HG03469 (cell line): ENCODE results near the gene CLEC2B.

Source experiments
- ATAC-seq: cut with Tn5 transposase; IDR thresholded peaks from one replicate; pipeline ENCODE4 v1.9.1; 2021; ENCODE audit warnings: mild to moderate bottlenecking, moderate library complexity, moderate number of reproducible peaks; ENCODE audit not compliant: unreplicated experiment

Gene CLEC2B

DNA sequence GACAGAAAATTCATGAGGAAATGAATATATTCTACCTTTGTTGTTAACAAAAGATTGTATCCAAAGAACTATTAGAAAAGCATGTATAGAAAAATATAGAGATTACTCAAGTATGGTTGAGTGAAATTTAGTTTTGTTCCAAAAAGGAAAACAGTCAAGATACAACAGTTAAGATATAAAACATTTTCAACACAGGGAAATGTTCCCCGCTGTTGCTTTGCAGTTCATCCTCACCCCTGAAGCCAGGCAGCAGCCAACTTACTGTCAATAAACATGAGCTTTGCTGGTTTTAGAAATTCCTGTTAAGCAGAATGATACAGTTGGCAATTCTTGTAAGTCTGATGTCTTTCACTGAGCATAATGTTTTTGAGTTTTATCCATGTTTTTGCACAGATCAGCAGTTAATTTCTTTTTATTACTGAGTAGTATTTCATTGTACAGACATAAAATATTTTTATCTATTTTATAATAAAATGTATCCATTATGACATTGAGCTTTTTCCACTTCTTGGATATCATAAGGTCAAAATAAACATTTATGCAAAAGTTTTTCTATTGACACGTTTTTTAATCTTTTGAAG, 1.2 kb upstream of the CLEC2B start:
- no peak for ATAC-seq

DNA sequence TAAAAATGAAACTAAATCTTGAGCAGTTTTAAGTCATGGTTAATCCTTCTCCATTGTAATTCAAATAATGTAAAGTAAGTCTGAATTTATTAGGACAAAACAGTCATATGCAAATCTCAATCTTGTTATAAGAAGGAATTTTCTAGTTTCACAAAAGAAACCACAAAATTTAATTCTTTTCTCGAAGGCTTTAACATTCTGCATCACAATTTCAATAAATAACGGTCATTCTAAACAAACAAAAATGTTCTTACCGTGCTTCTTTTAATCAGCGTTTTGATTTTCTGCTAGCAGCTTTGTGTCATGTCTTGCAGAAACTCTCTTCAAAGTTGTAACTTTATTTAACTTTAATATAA, 225 bp downstream of the CLEC2B start:
- no peak for ATAC-seq

DNA sequence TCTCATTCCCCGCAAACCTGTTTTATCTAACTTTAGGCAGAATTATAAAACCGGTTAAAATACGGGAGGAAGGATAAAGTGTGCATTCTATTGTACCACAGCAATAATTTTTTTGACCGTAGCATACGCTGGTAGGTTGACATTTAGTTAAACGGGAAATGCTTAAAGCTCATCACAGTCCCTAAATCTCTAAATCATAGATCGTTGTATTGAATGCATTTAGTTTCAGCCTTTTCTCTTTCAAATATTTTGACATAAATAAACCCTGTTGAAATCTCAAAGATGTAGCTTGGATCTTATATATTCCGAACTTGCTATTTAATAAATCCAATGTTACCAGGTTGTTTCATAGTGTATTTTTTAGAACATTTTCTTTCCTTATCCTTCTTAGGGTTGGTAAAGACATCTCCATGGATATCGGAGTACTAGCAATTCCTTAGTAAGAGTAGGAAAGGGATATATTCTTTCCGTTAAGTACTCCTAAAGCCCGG, 798 bp downstream of the CLEC2B start:
- ATAC-seq: no peak

DNA sequence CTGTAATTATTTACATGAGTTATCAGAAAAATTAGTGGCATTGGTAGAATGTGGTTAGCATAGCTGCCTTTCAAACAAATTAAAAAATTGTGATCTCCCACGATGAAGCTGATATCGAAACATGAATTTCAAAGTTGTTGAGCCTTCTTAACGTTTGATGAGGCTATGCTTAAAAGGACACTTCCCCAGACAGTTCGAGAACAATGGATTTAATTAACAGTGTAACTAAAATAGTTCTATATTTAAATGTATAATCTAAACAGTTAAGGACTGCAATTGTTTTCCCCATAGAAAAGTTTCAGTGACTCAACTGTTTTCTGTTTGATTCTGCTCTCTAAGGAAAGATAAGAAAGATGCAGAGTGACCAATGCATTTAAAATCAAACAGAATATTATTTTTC, 1.6 kb downstream of the CLEC2B start:
- no peak for ATAC-seq

DNA sequence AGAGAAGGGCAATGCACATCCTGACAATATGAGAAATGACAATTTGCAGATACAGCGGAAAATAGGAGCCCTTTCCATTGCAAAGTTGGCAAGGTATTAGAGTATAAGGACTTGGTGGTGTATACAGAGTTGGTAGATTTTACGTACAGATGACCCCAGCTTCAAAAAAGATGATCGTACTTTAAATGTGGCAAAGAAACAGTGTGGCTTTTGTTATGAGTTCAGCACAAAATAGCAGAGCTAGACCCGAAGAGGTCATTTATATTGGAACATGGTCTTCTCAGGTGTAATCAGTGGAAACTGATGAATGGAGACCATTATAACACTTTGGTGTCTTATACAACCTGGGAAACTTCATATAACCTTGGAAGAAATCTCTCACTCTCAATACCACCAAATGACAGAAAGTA, 2.3 kb downstream of the CLEC2B start:
- ATAC-seq: no peak

DNA sequence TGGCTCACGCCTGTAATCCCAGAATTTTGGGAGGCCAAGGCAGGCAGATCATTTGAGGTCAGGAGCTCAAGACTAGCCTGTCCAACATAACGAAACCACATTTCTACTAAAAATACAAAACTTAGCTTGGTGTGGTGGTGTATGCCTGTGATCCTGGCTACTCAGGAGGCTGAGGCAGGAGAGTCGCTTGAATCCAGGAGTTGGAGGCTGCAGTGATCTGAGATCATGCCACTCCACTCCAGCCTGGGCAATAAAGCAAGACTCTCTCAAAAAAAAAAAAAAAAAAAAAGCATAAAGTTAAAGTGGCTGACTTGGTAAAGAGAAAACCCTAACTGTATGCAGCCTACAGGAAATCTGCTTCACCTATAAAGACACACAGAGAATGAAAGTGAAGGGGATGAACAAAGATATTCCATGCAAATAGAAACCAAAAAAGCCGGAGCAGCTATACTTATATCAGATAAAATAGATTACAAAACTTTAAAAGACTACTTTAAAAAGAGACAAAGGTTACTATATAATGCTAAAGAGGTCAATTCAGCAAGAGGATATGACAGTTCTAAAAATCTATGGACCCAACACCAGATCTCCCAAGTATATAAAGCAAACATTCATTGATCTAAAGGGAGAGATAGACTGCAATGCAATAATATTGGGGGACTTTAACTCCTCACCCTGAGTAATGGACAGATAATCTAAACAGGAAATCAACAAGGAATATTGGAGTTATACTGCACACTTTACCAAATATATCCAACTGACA, 4.1 kb downstream of the CLEC2B start:
- ATAC-seq: no peak

DNA sequence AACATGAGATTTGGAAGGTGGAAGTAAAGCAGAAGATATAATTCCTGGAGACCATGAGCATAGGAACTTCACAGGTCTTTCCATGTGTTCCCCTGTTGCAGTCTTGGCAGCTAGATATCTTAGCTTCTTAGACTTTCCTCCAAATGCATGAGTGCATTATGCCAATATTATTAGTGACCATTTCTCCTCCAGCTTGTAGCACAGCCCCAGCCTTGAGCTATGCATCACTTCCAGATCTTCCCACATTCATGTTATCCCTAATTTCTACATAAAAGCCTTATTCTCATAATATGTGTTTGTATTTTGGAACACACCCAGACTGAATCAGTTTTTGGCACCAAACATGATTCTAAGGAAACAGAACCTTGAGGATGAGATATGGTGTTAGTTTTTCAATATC, 11.0 kb downstream of the CLEC2B start:
- no peak for ATAC-seq

DNA sequence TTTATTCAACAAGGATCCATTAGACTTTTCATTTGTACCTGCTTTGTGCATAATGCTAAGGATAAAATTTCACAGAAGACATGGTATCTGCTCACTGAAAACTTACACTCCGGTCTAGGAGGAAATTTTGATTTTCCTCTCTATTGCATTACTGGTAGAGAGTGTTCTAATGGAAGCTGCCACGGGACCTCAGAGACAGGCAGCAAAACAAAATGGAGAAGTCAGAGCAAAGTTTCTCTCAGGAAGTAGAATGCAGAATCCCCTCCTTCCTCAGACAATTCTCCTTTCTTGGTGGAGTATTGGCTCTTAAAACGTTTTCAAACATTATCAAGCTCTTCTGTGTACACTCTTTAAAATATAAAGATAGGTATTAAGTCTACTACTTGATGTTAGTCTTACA, 12.3 kb downstream of the CLEC2B start:
- no peak for ATAC-seq

DNA sequence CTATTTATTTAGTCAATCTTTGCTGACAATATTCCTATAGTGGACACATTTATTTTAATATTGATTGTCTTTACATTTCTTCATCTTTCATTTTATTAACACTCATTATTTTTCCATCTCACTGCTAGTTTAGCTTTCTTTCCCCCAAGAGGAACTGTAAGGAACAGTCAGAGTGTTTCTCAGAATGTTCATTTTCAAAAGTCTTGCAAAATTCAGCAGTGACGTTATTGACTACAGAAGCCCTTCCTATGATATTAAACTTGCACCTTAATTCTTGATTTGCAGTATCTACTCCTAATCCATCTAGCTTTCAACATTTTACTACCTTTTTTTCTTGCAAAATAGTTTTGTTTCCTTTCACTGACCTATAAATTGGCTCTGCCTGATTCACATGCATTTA, 13.0 kb downstream of the CLEC2B start:
- ATAC-seq: no peak

DNA sequence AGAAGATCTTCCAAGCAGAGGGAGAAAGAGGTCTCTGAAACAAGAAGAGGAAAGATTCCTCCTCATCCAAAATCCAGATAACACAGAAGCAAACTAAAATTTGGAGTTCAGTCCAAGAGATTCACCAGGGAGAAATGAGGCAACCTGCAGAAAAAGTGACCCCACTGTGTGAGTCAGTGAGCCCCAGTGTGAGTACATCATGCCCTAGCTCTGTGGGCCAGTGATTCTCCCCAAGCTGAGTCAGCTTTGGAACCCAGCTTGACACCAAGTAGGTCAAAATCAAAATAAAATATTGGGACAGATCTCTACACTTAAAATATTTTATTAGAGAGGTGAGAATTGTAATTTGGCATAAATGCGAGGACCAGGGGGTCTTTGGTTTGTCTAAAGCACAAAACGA, 17.2 kb downstream of the CLEC2B start:
- ATAC-seq: no peak

DNA sequence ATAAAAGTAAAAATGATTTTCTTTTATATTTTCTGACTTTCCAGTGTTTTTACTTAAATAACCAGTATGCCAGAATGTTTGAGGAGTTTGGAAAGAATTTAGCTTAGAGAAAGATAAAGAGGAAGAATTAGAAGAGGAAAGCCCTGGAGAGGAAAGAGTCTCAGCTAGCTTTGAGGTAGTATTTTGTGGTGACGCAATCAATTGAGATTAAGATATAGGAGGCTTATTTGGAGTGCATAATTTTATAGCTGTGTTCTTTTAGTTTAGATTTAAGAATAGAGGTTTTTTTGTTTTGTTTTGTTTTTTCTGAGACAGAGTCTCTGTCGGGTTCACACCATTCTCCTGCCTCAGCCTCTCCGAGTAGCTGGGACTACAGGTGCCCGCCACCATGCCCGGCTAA, 18.1 kb downstream of the CLEC2B start:
- ATAC-seq: no peak

DNA sequence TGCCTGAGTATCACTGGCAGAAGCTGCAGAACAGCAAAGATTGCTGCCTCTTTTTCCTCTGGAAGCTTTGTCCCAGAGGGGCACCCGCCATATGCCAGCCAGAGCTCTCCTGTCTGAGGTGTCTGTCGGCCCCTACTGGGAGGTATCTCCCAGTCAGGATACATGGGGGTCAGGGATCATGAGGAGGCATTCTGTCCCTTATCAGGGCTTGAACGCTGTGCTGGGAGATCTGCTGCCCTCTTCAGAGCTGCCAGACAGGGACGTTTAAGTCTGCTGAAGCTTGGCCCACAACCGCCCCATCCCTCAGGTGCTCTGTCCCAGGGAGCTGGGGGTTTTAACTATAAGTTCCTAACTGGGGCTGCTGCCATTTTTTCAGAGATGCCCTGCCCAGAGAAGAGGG, 20.3 kb downstream of the CLEC2B start:
- no peak for ATAC-seq

DNA sequence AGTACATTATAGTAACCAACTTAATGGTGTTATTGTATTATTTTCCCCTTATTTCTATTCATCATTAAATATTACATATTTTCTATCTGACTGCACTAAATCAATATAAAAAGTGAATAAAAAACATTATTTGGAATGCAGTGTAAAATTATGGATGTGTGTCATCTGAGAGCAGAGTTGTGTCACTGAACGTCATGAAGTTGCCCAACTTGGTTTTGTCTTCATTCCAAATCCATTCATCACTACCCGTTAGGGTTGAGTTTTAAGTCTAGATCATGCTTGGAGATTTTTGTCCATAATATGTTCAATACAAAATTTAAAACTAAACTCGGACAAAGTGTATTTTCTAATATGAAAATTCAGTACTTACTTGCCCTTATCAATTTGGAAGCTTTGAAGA, 25.7 kb downstream of the CLEC2B start:
- ATAC-seq: no peak

DNA sequence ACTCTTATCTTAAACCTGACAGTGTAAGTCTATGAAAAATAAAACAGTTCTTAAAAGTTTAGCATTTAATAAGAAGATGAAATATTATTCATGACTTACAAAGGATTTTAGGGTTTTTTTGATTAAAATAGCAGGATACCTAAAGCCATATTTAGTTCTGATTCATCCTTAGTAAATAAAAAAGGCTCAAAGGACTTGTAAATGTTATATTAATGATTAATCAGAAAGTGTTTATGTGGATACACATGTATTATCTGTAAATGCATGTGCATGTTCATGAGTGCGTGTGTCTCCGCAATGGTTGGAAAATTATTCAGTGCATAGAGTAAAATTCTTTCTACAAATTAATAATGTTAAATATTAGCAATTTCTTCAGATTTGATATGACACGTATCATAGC, 37.4 kb downstream of the CLEC2B start:
- no peak for ATAC-seq

DNA sequence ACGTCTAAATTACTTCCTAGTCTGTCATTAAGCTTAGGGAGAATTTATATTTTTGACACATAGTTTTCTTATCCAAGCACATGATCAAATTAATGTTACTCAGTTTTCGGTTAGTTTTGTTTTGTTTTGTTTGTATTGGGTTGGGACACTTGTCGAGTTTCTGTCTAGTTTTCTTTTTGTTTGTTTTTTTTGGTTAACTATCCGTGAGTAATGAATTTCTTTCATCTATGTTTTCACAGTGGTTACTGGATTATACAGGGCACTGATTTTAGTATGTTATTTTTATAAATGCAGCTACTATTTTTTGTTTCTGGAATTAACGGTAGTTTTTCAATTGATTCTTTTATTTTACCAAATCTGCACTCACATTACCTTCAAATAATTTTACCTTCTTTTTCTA, 39.2 kb downstream of the CLEC2B start:
- no peak for ATAC-seq

DNA sequence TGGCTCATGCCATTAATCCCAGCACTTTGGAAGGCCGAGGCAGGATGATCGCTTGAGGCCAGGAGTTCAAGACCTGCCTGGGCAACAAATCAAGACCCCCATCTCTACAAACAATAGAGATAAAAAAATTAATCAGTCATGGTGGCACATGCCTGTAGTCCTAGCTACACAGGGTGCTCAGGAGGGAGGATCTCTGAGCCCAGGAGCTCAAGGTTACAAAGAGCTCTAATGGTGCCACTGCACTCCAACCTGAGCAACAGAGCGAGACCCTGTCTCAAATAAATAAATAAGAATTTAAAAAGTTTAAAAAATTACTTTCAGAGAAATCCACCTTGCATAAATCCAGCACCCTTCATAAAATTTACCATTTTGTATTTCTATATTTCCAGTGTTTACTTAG, 39.7 kb downstream of the CLEC2B start:
- no peak for ATAC-seq

DNA sequence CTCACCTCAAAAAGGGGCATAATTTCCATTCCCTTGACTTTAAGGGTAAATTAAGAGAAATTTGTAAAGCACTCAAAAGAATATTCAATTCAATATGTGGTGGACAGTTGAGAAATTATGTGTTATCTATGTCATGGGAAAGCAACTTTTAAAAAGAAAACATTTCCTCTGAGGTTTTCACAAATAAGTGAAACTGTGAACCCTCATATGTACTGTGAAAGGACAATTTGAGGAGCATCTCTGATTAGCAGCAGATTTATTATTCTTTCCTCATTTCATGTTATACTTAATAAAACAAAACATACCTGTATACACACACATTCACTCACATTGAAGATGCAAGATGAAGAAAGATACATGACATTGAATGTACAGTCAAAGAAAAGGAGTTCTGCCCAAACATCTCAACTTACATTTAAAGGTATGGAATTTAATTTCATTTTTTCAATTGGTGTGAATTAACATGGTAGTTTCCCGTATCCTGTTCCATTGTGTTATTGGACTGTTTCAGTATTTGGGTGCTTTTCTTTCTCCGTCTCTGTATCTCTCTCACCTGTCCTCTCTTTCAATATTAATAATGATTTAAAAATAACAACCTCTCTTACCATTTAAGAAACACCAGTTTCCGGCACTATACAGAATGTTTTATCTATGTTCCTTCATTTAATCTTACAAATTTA, 41.8 kb downstream of the CLEC2B start, which contains the start of gene KLRF1:
Gene KLRF1, plus strand, starts transcription at position 273 of the 680 bp plus-strand sequence. Its CDS starts 64 bp downstream, at position 337.
- ATAC-seq: no peak

DNA sequence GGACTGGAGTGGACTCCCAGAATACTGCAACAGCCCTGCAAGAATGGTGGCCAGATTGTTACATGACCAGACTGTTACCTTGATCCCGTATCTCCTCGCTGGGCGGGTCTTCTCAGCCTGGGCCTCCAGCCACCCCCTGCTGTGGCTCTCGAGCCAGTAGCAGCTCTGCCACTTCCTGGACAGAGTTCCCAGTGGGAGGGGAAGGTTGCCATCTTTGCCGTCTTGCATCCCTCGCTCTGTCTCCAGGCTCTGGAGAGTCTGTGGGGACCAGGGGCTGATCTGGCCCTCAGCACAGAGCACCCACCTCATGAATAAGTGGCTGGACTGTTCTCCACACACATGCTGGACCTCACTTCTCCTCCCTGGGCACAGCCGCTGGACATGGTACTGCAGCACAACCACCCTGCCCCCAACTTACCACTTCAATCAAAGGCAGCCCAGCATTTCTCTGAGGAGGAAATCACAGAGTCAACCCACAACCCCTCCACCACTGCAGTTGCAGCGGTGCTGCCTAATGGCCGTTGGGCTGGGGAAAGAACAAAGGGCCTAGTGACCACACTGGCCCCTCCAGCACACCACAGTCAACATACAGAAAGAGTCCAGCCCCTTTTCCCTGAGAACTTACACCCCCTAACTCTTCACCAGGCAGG, 48.7 kb downstream of the CLEC2B start:
- no peak for ATAC-seq

DNA sequence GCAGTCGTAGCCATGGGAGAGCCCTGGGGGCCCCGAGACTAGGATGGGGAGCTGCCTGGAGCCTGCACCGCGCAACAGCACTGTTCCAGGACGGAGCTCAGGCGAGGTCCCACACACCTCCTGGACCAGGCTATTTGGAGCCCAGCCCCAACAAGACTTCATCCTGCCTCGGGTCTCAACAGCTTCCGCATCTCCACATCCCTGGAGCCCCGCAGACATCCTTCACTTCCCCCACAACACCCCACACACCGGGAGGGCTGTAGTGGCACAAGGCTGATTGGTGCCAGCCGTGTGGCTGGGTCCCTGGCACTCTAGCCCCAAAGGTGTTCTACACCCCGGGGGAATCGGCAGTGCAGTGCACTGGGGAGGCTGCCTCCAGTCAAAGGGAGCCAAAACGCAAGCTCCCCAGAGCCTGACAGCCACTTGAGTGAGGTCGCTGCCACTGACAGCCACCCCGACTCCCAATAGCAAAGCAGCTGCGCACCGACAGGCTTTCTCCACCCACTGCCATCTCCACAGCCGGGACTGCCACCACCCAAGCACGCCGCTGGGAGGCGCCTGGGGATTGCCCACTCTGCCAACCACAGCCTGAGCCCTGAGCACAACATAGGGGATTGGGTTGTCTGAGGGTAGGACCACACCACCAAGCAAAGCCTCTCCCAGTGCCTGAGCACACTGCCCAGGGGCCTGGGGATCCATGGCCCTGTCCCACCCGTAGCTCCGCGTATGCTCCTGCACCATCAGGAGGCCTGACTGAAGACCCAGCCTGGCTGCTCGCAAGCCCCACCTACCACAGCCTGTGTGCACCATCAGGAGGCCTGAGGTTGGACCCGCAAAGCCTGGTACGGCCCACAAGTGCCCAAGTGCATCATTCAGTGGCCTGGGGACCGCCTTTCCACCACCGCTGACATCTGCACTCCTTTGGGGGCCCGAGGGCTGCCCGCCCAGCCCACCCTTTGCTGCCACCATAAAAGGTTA, 55.0 kb downstream of the CLEC2B start:
- peak; percentile 85 for ATAC-seq

DNA sequence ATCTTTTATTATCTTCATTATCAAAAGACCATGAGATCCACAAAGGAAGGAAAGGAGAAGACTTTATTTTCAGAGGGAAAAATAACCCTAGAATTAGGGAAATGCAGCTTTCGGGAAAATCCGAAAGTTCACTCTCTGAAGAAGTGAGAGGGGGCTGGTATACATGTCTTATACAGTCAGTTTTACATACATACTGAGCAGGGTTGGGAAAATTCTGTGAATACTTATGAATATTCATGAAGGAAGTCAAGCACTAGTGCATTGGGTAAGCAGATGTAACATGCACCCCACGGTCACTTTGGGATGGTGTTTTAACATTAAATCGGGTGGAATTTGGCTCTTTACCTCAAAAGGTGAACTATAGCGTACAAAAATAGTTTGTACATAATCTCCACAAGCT, 57.5 kb downstream of the CLEC2B start:
- no peak for ATAC-seq
